GM19468 (cell line): Measurements from ENCODE around the gene CST6.

ENCODE experiments used
- ATAC-seq: cut with Tn5 transposase; IDR thresholded peaks from one replicate; pipeline ENCODE4 v1.9.1; 2021; ENCODE audit warnings: mild to moderate bottlenecking, moderate library complexity, moderate number of reproducible peaks; ENCODE audit not compliant: unreplicated experiment; ENCODE audit errors: extremely low read depth

The CST6 gene

DNA sequence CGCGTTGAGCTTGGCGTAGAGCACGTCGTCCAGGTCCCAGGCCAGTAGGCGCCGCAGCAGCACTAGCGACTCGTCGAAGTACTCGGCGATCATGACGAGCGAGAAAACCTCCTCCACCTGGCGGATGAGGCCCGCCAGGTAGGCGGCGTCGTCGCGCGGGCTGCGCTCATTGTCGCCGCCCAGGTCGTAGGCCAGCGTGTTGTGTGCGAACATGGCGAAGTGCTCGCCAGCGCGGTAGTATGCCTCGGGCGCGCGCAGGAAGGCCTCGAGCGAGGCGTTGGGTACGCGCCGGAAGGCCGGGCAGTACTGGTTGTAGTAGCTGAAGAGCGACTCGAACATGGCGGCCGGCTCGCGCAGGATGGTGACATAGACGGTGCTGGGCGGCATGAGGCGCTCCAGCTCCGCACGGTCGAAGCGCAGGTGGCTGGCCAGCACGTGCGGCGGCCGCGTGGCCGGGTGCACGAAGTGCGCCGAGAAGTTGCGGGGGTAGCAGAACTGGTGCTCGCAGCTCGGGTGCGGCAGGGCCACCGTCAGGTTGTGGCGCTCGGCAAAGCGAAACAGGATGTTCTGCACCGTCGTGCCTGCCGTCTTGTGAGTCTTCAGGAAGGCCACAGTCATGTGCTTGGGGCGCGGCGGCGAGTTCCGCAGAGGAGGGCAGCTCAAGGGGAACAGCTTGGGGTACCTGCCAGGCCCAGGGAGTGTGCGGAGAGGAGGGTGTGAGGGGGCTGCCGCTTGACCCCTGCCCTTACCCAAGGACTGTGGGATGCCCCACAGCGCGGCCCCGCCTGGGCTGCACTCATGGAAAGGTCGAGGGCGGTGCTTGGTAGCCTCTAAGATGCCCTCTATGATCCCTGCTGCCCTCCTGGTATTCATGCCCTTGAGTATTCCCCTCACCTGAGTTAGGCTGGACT lies 31.4 kb downstream of the CST6 start:
- ATAC-seq: no peak

DNA sequence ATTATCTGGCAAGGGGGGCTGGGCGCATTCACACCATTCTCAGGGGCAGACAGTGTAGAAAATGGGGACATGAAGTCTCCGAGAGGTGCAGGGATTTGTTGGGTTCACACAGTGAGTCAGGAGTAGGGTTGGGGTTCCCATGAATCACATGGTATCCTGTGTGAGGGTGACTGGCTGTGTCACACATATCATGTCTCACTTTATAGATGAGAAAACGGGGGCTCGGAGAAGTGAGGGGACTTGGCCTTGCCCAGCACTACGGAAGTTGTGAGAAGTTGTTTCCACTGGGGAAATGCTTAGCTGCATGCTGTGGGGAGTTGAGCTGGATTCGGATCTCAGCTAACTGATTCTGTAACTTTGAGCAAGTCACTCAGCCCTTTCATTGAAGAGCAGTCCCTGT lies 32.9 kb downstream of the CST6 start:
- ATAC-seq: no peak

DNA sequence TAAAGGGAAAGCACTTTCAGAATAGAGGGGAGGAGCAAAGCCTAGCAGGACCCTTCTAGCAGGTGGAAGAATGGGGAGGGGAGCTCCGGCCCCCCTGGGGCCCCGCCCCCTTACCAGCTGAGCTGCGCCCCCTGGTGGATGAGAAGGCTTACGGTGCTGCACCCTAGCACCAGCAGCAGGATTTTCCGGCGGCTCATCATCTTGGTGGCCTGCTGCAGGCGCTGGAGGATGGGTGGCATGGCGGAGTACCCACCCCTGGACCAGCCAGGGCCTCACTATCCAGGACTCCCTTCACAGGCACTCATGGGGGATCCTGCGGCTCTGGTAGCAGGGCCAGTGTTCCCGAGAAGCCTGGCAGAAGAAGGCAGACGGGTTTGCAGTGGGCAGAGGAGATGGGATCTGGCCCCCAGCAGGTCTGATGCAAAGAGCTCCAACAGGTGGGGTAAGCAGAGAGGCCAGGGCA lies 33.4 kb downstream of the CST6 start:
- ATAC-seq: no peak

DNA sequence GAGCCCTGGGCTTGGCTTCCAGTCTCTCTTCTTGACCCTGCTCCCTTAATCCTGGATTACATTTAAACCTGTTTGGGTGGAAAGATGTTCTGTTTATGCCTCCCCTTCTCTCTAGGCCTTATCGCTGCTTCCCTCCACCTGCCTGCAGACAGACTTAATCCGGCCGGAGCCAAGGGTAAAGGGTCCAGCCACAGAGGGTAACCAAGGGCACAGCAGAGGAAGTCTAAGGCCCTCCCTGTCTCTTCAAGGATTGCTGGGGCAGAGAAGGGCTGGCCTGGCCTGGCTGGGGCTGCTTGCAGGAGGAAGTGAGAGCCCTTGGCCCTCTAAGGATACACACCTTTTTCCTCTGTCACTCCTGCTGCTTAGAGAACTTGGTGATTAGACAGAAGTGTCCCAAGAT lies 35.1 kb downstream of the CST6 start:
- ATAC-seq: no peak

DNA sequence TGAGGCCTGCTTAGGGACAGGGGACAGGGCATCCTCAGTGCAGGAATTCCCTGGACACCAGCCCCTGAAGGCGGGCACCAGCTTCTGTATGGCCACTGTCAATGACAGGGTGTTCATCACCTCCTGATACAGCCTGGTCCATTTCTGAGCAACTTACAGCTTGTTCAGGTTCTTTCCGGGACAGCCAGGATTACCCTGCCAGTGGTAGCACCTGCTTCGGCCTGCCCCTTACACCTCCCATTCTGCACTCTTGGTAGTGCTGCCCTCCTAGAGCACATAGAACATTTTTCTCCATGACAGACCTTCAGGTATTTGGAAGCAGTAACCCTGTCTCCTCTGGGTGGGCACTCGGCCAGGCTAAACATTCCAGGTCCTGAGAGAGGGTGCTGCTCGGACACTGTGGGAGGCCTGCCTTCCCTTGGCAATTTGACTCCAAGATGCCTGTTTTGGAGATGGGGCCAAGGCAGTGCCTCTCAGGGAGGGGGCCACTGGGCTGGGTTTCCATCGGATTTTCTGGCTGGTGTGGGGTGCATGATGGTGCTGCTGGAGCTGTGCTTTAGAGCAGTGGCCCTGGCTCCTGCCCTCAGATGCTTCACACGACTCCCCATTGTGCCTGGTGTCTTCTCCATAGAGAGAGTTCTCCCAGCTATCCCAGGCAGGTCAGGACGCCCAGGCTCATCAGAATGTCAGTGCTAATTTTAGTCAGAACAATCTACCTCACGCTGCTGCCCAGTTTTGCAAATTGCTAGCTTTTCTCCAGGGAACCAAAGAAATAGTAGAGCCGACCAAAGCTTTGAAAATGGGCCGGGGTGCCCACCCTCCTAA lies 35.9 kb downstream of the CST6 start:
- ATAC-seq: no peak

DNA sequence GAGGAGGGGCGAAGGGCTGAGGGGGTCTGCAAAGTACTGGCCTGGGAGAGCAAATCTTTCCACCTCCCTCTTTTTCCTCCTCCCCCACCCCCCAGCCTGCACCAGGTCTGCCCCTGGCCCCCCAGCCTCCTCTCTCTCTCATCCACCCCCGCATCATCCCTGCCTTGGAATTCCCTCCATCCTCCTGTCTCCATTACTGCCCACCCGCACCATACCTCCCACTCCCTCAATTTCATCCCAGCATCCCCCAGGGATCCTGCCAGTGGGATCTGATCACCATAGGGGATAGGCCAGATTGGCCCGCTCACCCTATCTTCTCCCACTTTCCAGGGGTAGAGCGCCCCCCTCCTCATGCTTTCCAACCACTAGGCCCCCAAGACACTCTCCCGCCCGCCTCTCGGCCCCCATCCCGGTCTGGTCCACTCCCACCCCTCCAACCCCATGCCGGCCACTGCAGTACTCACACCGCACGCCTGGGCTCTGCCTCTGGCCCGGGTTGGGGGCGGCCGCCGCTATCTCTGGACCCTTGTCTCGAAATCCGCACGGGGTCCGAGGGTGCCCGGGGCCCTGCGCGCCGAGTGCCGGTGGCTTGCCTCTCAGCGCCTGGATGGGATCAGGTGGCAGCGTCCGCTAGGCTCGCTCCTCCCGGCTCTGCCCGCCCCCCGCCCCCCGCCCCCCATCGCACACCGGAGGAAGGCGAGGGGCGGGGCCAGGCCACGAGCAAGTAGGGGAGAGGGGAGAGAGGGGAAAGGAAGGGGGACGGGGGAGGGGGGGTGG lies 36.9 kb downstream of the CST6 start, which contains the start of gene GAL3ST3:
Gene GAL3ST3 (minus strand): TSS at position 615 of the 777 bp plus-strand sequence. CDS start 3,746 bp downstream, outside the sequence.
- ATAC-seq: no peak

DNA sequence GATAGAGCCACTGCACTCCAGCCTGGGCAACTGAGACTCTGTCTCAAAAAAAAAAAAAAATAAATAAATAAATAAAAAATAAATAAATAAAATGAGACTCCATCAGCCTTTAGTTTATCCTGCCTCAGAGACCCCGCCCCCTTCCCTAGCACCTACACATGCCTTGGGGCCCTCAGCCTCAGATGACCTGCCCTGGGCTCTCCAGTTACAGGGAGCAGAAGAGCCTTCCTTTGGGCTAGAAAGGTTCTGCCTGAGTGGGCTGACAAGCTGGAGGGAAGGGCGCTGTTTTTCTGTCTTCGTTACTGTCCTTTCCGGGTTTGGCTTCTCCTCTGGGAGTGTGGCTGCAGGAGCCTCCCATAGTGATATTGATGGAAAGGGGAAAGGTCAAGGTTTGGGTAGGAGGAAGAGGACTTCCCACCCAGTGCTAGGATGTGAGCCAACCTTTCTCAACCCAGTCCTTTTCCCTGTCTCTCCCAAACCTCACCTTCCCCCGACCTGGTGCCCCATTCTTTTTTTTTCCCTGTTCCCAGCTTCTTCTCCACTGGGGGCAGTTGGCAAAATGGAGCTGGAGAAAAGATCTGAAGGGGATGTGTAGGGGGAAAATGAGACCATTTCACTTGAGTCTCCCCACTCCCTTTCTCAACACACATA lies 38.9 kb downstream of the CST6 start:
- no peak for ATAC-seq

DNA sequence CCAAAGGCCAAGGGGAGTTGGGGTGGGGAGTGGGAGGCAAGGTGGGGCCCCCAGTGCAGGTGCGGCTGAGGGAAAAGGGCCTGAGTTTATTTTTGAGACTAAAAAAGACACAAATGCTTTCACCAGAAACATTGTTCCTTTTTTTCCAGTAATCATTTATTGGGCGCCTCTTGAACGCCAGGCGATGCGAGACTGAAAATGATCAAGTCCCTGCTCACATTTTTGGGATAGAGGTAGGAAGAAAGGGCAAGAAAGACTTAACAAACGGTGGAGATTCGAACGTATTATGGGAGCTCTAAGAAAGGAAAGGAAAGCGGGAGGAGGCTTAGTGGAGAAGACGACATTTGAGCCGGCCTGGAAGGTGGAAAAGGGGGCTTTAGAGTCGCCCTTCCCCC lies 39.6 kb downstream of the CST6 start:
- ATAC-seq: no peak

DNA sequence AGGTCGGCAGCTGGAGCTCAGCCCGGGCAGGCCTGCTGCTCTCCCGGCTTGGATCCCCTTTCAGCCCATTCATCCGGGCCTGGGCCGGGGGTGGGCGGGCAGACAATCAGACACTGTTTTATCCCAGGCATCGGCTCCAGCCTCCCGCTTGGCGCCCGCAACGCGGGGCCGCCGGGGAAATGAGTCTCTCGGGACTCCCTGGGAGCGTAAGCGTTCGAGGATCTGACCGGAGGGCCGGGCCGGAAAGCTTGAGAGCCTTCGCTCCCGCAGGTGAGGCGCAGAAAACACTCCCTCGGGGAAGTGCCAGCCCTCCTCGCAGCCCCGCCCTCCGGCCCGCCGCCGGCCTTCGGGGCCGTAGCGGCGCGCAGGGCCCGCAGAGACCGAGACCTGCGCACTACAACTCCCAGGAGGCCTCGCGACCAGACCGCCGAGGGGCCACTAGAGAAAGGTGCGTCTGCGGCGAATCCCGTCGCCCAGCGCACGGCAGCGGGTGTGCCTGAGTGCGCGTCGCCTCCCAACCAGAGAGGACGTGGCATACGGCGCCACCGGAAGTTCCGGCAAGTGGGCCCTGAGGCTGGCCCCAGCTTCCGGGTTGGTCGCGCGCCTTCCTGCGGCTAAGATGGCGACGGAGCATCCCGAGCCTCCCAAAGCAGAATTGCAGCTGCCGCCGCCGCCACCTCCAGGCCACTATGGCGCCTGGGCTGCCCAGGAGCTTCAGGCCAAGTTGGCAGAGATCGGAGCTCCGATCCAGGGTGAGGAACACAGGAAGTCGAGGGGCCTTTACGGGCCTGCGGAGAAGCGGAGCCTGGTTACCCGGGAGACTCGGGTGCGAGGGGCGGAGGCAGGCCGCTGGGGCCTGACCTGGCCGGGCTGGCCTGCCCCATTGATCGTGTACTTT lies 40.2 kb downstream of the CST6 start, which contains the start of gene SF3B2:
Gene SF3B2 (plus strand): TSS at position 599 of the 898 bp plus-strand sequence. CDS start 21 bp downstream, at position 620.
- ATAC-seq: peak; percentile 92

DNA sequence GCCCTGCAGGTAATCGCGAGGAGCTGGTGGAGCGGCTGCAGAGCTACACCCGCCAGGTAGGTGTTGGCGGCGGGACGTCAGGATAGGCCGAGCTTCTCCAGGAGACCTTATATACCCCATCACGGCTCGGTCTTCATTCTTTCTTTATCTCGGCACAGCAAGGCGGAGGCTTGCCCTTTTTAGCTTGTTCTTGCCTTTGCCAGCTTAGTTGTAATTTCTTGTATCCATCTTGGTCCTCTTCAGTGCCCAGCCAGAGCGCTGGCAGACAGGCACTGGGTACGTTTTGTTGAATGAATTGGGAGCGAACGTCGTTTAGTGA lies 40.8 kb downstream of the CST6 start:
- no peak for ATAC-seq

DNA sequence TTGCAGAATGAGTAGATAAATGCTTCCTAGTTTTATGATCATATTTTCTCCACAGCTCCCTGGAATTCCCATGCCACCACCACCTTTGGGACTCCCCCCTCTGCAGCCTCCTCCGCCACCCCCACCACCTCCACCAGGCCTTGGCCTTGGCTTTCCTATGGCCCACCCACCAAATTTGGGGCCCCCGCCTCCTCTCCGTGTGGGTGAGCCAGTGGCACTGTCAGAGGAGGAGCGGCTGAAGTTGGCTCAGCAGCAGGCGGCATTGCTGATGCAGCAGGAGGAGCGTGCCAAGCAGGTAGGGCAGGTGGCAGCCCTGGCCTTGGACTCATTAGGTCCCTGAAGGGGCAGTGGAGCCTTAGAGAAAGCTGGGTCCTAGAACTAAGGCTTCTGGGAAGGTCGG lies 43.2 kb downstream of the CST6 start:
- no peak for ATAC-seq

DNA sequence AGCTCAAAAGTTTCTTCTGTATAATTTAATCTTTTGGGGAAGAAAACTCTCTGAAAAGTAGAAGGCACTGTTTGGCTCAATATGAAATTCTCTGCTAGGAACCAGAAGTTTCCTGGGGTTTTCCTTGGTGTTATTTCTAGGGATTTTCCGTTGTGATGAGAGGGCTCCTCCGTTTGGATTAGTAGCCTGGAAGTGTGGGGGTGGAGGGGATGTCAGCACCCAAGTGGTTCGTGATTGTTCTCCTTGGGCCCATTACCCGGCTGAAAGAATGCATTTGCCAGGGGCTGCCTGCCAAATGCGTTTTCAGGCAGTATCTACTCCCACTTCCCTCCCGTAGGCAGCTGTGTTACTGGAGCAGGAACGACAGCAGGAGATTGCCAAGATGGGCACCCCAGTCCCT lies 44.7 kb downstream of the CST6 start:
- ATAC-seq: no peak

DNA sequence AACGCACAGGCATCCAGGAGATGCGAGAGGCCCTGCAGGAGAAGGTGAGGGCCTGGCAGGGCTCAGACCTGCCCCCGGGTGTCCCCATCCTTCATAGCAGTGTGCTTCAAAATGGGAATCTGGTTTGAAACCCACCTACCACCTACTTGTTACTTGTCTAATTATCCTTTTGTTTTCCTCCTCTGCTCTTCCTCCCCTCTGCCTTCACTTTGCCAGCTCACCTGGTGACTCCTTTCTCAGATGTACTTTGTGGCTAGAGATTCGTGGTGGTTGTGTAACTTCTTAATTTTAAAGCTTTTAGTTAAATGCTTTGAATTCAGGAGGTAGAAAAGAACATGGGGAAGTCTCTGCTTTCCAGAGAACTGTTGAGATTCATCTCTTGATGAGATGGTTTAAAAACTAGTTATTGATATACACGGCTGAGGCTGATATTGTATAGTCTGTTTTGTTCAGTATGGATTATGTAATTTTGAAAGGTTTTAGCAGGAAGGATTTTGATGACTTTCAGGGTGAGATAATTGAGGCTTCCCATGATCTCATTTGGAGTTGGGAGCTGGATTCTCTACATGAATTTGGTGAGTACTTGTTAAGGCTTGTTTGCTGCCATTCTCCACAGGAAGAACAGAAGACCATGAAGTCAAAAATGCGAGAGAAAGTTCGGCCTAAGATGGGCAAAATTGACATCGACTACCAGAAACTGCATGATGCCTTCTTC lies 48.3 kb downstream of the CST6 start:
- no peak for ATAC-seq

DNA sequence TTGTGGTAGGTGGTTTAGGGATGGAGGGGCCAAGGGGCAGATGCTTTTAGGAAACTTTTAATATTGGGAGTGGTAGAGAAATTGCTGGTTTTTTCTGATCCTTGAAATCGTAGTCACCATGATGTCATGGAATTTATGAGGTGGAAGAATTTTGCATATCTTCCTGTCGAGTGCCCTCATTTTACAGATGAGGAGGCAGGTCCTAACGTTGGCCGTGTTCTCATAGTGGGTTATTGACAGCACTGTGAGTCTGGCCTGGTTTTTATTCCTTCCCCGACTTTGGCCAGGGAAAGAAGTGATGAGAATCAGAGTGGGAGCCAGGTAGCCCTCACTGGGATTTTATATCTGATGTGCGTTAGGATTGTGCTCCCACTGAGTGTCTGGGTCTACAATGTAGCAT lies 49.5 kb downstream of the CST6 start:
- ATAC-seq: no peak

DNA sequence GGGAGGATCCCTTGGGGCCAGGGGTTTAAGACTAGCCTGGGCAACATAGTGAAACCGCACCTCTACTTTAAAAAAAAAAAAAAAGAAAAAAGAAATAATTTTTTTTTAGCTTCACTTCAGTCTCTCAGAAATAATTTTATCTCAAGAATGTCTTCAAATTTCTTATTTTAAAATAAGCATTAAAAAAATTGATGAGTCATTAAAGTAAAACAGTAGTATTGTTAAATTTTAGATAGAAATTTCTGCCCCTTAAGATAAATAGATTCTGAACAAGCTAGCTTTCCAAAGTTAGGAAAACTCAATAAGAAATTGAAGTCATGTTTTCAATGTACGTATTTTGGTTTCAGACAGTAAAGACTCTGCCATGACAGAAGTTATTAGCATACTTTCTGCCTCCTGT lies 50.6 kb downstream of the CST6 start:
- no peak for ATAC-seq
